ENCODE measurements around the gene GIPC2.

DNA sequence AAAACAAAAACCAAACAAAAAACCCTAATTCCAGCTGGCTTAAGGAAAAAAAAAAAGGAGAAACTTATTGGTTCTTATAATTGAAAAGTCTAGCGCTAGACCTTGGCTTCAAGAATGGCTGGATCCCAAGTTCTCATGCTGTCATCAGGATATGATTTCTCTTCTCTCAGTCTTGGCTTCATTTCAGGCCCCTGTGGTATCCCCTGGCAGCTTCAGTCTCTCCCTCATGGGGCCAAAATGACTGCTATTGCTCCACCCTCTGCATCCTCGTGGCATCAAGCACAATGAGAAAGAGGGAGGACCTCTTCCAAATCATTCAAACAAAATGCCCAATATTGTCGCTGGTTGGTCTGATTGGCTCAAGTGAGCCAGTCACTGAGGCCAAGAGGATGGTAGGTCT, 80.7 kb downstream of the GIPC2 start:
- TF ChIP-seq, protein P1, sequence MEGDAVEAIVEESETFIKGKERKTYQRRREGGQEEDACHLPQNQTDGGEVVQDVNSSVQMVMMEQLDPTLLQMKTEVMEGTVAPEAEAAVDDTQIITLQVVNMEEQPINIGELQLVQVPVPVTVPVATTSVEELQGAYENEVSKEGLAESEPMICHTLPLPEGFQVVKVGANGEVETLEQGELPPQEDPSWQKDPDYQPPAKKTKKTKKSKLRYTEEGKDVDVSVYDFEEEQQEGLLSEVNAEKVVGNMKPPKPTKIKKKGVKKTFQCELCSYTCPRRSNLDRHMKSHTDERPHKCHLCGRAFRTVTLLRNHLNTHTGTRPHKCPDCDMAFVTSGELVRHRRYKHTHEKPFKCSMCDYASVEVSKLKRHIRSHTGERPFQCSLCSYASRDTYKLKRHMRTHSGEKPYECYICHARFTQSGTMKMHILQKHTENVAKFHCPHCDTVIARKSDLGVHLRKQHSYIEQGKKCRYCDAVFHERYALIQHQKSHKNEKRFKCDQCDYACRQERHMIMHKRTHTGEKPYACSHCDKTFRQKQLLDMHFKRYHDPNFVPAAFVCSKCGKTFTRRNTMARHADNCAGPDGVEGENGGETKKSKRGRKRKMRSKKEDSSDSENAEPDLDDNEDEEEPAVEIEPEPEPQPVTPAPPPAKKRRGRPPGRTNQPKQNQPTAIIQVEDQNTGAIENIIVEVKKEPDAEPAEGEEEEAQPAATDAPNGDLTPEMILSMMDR (IDR thresholded peaks at IDR 0.05) = no peak
- no peak for TF ChIP-seq ZFX (IDR thresholded peaks at IDR 0.05; ENCODE audit: borderline replicate concordance)

Data from 22Rv1 (cell line).